ENCODE measurements around the gene RETN. TPM values are rescaled to one million over a fixed set of nuclear protein-coding genes. Genes with fewer than 3 reads are reported as not detected.

The RETN gene
- total and polyA plus RNA-seq, 2 of the 8 experiments (the other 6 are each of a cell fraction or from before 2014, with no cell fraction given), result not detected

DNA sequence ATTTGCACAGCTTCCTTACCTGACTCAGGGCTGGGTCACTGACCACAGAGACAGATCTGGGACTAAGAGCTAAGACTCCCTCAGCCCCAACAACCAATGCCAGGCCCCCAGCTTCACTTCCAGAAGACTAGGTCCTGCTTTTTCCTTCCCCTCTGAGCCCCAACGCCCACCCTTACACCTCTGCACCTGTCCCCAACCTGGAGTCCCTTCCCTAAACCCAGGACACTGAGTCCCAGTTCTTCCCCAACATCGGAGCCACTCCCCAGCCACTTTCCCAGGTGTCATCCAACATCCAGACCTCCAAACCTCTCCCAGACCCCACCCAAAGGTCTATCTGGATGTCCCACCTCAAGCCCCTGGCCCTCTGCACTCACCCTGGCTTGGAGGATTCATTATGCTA, 30.2 kb downstream of the RETN start:
- no peak for TF ChIP-seq POLR2AphosphoS5 (IDR thresholded peaks at IDR 0.05; ENCODE audit: low read depth, low read length)
- no peak for TF ChIP-seq EGR1 (IDR thresholded peaks at IDR 0.05; ENCODE audit: borderline replicate concordance, low read depth, low read length)
- TF ChIP-seq YY1 (IDR thresholded peaks at IDR 0.05; ENCODE audit: low read depth, low read length), result no peak
- no peak for TF ChIP-seq HDAC2 (IDR thresholded peaks at IDR 0.05; ENCODE audit: borderline replicate concordance in 1 of 2, low read depth in 2 of 2, low read length in 2 of 2)
- TF ChIP-seq EP300 (IDR thresholded peaks at IDR 0.05; ENCODE audit: borderline replicate concordance in 1 of 2, low read depth in 2 of 2, low read length in 2 of 2), result no peak
- TF ChIP-seq SUZ12 (IDR thresholded peaks at IDR 0.05; ENCODE audit: low read length), result no peak
- TF ChIP-seq CBX8 (IDR thresholded peaks at IDR 0.05; ENCODE audit: borderline replicate concordance, low read depth, low read length), result no peak
- TF ChIP-seq BACH1 (IDR thresholded peaks at IDR 0.05; ENCODE audit: low read length), result no peak

More for the DNA sequence above, 30.2 kb downstream of the RETN start:
- FAIRE-seq, result no peak
- Histone ChIP-seq H3K4ac (replicated peaks; ENCODE audit: insufficient read length, low read depth, low read length) (no peak overlapping the region), H2BK15ac (ENCODE audit: low read length) (0 out of 2 replicates have a peak overlapping the region, but pooled peaks have one; percentile 72), H3K23ac (ENCODE audit: insufficient read length) (no peak overlapping the region), H3K4me2 (ENCODE audit: insufficient read depth in 1 of 2, low read depth in 2 of 2, low read length in 2 of 2) (no peak overlapping the region), H3K56ac (replicated peaks; ENCODE audit: insufficient read length, low read depth, low read length) (no peak overlapping the region), H3K4me3 (ENCODE audit: extremely low read depth in 1 of 4, insufficient read depth in 2 of 4, low read depth in 3 of 4, low read length in 4 of 4) (no peak overlapping the region), H3K9ac (replicated peaks in 1 of 4; ENCODE audit: extremely low read depth in 1 of 4, low read depth in 3 of 4, low read length in 3 of 4) (no peak overlapping the region), H4K20me1 (replicated peaks in 1 of 2; ENCODE audit: control insufficient read depth in 1 of 2, insufficient read depth in 2 of 2, low read length in 2 of 2) (peaks cover 0 to 2% of the 10 kb centered on the region in 2 experiments), H3K4me1 (replicated peaks in 1 of 4; ENCODE audit: control insufficient read depth in 3 of 4, insufficient read depth in 4 of 4, low read length in 3 of 4) (peaks cover 0 to 16% (median 8%) of the 10 kb centered on the region in 4 experiments; a peak in 5 of 7 replicates), H3K79me1 (ENCODE audit: low read depth, low read length) (no peaks in the 10 kb centered on the region), H3K27me3 (replicated peaks in 1 of 4; ENCODE audit: control insufficient read depth in 3 of 4, extremely low read depth in 1 of 4, insufficient read depth in 3 of 4, low read length in 3 of 4) (no peaks in the 10 kb centered on the region; a peak in 1 of 7 replicates), H3K18ac (ENCODE audit: extremely low read depth, low read length) (no peak overlapping the region; the same call in 1 of the 2 replicates), H4K5ac (ENCODE audit: insufficient read length, low read depth, low read length) (no peak overlapping the region), H3K36me3 (ENCODE audit: control insufficient read depth in 2 of 4, insufficient read depth in 4 of 4, low read length in 3 of 4) (no peaks in the 10 kb centered on the region), H2BK20ac (ENCODE audit: low read length) (no peak overlapping the region), H4K91ac (replicated peaks; ENCODE audit: insufficient read length, low read length) (no peak overlapping the region), H3K14ac (ENCODE audit: insufficient read length) (no peak overlapping the region), H2BK120ac (replicated peaks; ENCODE audit: low read depth, low read length) (no peak overlapping the region), H2BK12ac (ENCODE audit: low read depth, low read length) (no peak overlapping the region), H3K27ac (ENCODE audit: low read depth, low read length) (no peak overlapping the region), H2AFZ (ENCODE audit: low read length) (peak overlapping the region; percentile 58; the same call in 1 of the 2 replicates), H3K23me2 (ENCODE audit: low read depth, low read length) (no peaks in the 10 kb centered on the region), H3K79me2 (ENCODE audit: control insufficient read depth in 1 of 2, insufficient read depth in 2 of 2, low read length in 2 of 2) (no peaks in the 10 kb centered on the region), H3K9me3 (ENCODE audit: insufficient read depth in 2 of 2, low read depth in 1 of 2, low read length in 1 of 2) (no peaks in the 10 kb centered on the region; a peak in 1 of 4 replicates), H4K8ac (ENCODE audit: extremely low read depth, insufficient read depth, low read length) (no peak overlapping the region), H2BK5ac (ENCODE audit: low read depth, low read length) (no peak overlapping the region), H2AK5ac (ENCODE audit: low read depth, low read length) (no peak overlapping the region)
- ChIA-PET CTCF (ENCODE audit: partially characterized antibody) (interaction anchor here (0.8 to 2.9 kb wide), 7 partner anchors 14 to 130 kb away, joined by 3 to 21 read pairs (median 4); partner anchors contain the start of gene TRAPPC5), POLR2A (ENCODE audit: partially characterized antibody) (interaction anchor here (0.7 to 1.1 kb wide), 3 partner anchors 9 to 11 kb away, joined by 3 to 4 read pairs (median 4); no protein-coding TSS in a partner anchor)
- 71% methylated on average over 2 of the region's 2 CpGs; no CpG with 5 or more reads in 1 of the 2 experiments for WGBS, 2 experiments (ENCODE audit: extremely low coverage in 1 of 2, insufficient coverage in 1 of 2, insufficient read length in 1 of 2, insufficient replicate concordance in 2 of 2, low coverage in 1 of 2, low lambda C conversion rate in 2 of 2, missing lambda C conversion rate in 1 of 2)
- no peak for DNase-seq (ENCODE audit: low read depth in 1 of 2, low spot score in 2 of 2)

Data from H1 (cell line).